Neuronal stem cell (in vitro differentiated cells): ENCODE data around the gene ZNF425.

Source experiments
- DNase-seq: peaks from one replicate; pipeline ENCODE4 v3.0.0-alpha.2; 2013; ENCODE audit warnings: low spot score
- H2AFZ ChIP-seq: one replicate; pipeline ENCODE4 v1.6.1; 2013; ENCODE audit warnings: mild to moderate bottlenecking, low read length, inconsistent platforms
- H2AK5ac ChIP-seq: 2 replicates; pipeline ENCODE4 v1.6.1; 2013; ENCODE audit warnings: low read depth, mild to moderate bottlenecking, inconsistent platforms, low read length, moderate library complexity, mixed read lengths
- H2BK120ac ChIP-seq: 2 replicates; pipeline ENCODE4 v1.6.1; 2013; ENCODE audit warnings: low read depth, mild to moderate bottlenecking, inconsistent platforms, low read length, moderate library complexity, mixed read lengths
- H2BK12ac ChIP-seq: one replicate; pipeline ENCODE4 v1.6.1; 2013; ENCODE audit warnings: low read length, inconsistent platforms
- H2BK15ac ChIP-seq: 2 replicates; pipeline ENCODE4 v1.6.1; 2013; ENCODE audit warnings: mild to moderate bottlenecking, low read length, inconsistent platforms, mixed read lengths
- H2BK5ac ChIP-seq: one replicate; pipeline ENCODE4 v1.6.1; 2013; ENCODE audit warnings: inconsistent platforms, mild to moderate bottlenecking, low read length, moderate library complexity
- H3K14ac ChIP-seq: one replicate; pipeline ENCODE4 v1.6.1; 2013; ENCODE audit warnings: low read length, inconsistent platforms
- H3K18ac ChIP-seq: 2 replicates; pipeline ENCODE4 v1.6.1; 2013; ENCODE audit warnings: low read length, inconsistent platforms
- H3K23ac ChIP-seq: 2 replicates; pipeline ENCODE4 v1.6.1; 2013; ENCODE audit warnings: low read depth, mild to moderate bottlenecking, mixed read lengths, low read length, inconsistent platforms; ENCODE audit not compliant: poor library complexity
- H3K27ac ChIP-seq: replicated peaks from 3 replicates; pipeline ENCODE4 v1.5.1; 2013; ENCODE audit warnings: low read length, inconsistent platforms
- H3K27me3 ChIP-seq, 3 experiments: 2 replicates each; pipeline ENCODE4 v1.6.1; 2013; ENCODE audit warnings: low read length in 3 of 3, mild to moderate bottlenecking in 2 of 3, inconsistent platforms in 1 of 3, low read depth in 1 of 3, mixed read lengths in 1 of 3, moderate library complexity in 1 of 3; ENCODE audit not compliant: control insufficient read depth in 3 of 3, insufficient read depth in 3 of 3
- H3K36me3 ChIP-seq, 2 donors: replicated peaks in 1 of 2; 2 replicates each; pipeline ENCODE4 v1.6.1; 2013; ENCODE audit warnings: low read length in 2 of 2; ENCODE audit not compliant: control insufficient read depth in 2 of 2, insufficient read depth in 2 of 2
- H3K4ac ChIP-seq: 2 replicates; pipeline ENCODE4 v1.6.1; 2013; ENCODE audit warnings: inconsistent platforms, mild to moderate bottlenecking, low read length, moderate library complexity
- H3K4me1 ChIP-seq, 2 donors: 1 replicate in 1 of 2; 2 replicates in 1 of 2; pipeline ENCODE4 v1.6.1; 2013; ENCODE audit warnings: low read length in 2 of 2, low read depth in 1 of 2; ENCODE audit not compliant: control insufficient read depth in 2 of 2, insufficient read depth in 1 of 2
- H3K4me2 ChIP-seq: one replicate; pipeline ENCODE4 v1.6.1; 2013; ENCODE audit warnings: mild to moderate bottlenecking, low read length, inconsistent platforms; ENCODE audit not compliant: insufficient read depth, poor library complexity, severe bottlenecking
- H3K4me3 ChIP-seq, 2 donors: 2 replicates each; pipeline ENCODE4 v1.5.1; 2013; ENCODE audit warnings: low read length in 2 of 2, mild to moderate bottlenecking in 2 of 2, inconsistent platforms in 1 of 2, moderate library complexity in 1 of 2
- H3K79me1 ChIP-seq: one replicate; pipeline ENCODE4 v1.6.1; 2013; ENCODE audit warnings: low read depth, mild to moderate bottlenecking, inconsistent platforms, low read length, moderate library complexity
- H3K9ac ChIP-seq: one replicate; pipeline ENCODE4 v1.6.1; 2013; ENCODE audit warnings: mild to moderate bottlenecking, low read depth, low read length, inconsistent platforms; ENCODE audit not compliant: poor library complexity
- H3K9me3 ChIP-seq, 2 donors: replicated peaks in 1 of 2; 2 replicates each; pipeline versions ENCODE3 to v1.6.1; 2013; ENCODE audit warnings: low read length in 2 of 2, mild to moderate bottlenecking in 2 of 2, inconsistent platforms in 1 of 2, low read depth in 1 of 2, mixed read lengths in 1 of 2, moderate library complexity in 1 of 2; ENCODE audit not compliant: control insufficient read depth in 2 of 2, insufficient read depth in 1 of 2
- H4K8ac ChIP-seq: one replicate; pipeline ENCODE4 v1.6.1; 2013; ENCODE audit warnings: low read depth, mild to moderate bottlenecking, inconsistent platforms, low read length, moderate library complexity
- H4K91ac ChIP-seq: one replicate; pipeline ENCODE4 v1.6.1; 2013; ENCODE audit warnings: low read length, low read depth, mild to moderate bottlenecking, inconsistent platforms; ENCODE audit not compliant: poor library complexity
- WGBS, 2 donors: extraction: QIAGEN DNeasy Blood & Tissue Kit; methylation state at CpG; one replicate each; pipeline ENCODE4 v1.1.7; 2013; ENCODE audit warnings: missing lambda C conversion rate in 2 of 2, mixed read lengths in 1 of 2; ENCODE audit not compliant: insufficient read length in 2 of 2, insufficient replicate concordance in 1 of 2; ENCODE audit errors: extremely low coverage in 2 of 2; 5-methylcytosine and 5-hydroxymethylcytosine counted together

ZNF425 gene

DNA sequence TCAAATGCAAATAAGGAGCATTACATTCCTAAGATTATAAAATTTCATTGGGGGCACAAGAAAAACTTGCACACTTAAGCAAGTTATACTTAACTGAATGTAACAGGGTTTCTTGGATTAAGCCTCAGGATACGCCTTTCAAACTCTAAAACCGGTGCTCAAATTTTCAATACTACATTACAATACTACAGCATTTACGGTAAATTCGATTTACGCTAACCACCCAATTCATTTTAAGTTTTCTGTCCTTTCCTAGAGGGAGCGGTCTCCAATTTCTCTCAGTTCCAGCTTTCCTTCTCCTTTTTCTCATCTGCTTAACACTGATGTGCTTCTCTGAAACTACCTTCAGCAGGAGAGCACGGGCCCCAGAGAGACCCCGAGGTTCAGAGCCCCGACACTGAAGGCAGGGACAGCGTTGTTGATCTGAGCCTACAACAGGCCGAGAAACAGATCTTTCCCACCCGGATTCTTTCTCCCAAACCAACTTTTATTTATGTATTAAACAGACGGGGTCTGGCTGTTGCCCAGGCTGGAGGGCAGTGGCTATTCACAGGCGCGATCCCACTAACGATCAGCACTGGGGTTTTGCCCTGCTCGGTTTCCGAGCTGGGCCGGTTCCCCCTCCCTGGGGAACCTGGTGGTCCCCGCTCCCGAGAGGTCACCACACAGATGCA, 798 bp downstream of the ZNF425 start:
- Histone ChIP-seq H3K9me3 (peaks cover 2 to 3% of the 10 kb centered on the region in 2 donors), H4K91ac (no peak overlapping the region), H2BK120ac (no peak overlapping the region), H3K23ac (peak overlapping the region; percentile 99), H3K18ac (peak overlapping the region; percentile 99), H2AK5ac (peak overlapping the region; percentile 98), H4K8ac (no peak overlapping the region), H2BK15ac (no peak overlapping the region), H3K27ac (peak overlapping the region; percentile 75), H2AFZ (peak overlapping the region; percentile 97), H3K4ac (no peak overlapping the region), H3K14ac (peak overlapping the region; percentile 89), H3K27me3 (no peaks in the 10 kb centered on the region), H3K9ac (peak overlapping the region; percentile 100), H3K79me1 (peaks cover 5% of the 10 kb centered on the region), H3K4me2 (peak overlapping the region; percentile 75), H2BK12ac (no peak overlapping the region), H3K4me1 (peaks cover 3% of the 10 kb centered on the region in 2 donors), H3K4me3 (peak overlapping the region; percentile 82 to 96), H2BK5ac (peak overlapping the region; percentile 87), H3K36me3 (peaks cover 0 to 13% of the 10 kb centered on the region in 2 donors)
- WGBS, 2 donors: no CpG with 5 or more reads among the region's 21 CpGs
- DNase-seq: no peak

DNA sequence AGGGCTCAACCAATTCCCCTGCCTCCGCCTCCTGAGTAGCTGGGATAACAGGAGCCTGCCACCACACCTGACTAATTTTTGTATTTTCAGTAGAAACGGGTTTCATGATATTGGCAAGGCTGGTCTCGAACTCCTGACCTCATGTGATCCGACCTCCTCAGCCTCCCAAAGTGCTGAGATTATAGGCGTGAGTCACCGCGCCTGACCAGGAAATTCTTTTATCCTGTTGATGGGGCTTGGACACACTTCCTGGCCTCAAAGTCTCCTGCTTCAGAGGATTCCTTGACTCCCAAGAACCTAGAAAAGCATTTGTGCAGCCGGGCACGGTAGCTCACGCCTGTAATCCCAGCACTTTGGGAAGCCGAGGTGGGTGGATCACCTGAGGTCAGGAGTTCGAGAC, 16.2 kb downstream of the ZNF425 start:
- Histone ChIP-seq H3K27me3 (no peaks in the 10 kb centered on the region), H3K4me2 (no peak overlapping the region), H2AK5ac (no peak overlapping the region), H3K14ac (no peak overlapping the region), H3K4me1 (no peaks in the 10 kb centered on the region), H3K79me1 (no peaks in the 10 kb centered on the region), H3K27ac (no peak overlapping the region), H3K9ac (no peak overlapping the region), H2AFZ (no peak overlapping the region), H3K23ac (no peak overlapping the region), H2BK12ac (no peak overlapping the region), H3K9me3 (no peaks in the 10 kb centered on the region), H2BK15ac (no peak overlapping the region), H3K4ac (no peak overlapping the region), H3K4me3 (no peak overlapping the region), H3K18ac (no peak overlapping the region), H2BK5ac (no peak overlapping the region), H4K91ac (no peak overlapping the region), H2BK120ac (no peak overlapping the region), H4K8ac (no peak overlapping the region), H3K36me3 (peaks cover 0 to 5% of the 10 kb centered on the region in 2 donors)
- no CpG with 5 or more reads among the region's 12 CpGs for WGBS, 2 donors
- DNase-seq: no peak

DNA sequence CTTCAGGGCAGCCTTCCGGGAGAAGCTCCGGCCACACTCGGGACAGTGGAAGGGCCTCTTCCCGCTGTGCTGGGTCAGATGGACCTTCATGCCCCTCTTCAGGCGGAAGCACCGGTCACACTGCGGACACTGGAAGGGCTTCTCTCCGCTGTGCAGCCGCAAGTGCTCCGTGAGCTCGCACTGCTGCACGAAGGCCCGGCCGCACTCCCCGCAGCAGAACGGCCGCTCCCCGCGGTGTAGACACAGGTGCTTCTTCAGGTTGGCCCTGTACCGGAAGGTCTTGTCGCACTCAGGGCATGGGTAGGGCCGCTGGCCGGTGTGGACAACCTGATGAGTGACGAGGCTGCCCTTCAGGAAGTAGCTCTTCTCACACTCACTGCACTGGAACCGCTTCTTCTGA, 21.4 kb downstream of the ZNF425 start:
- no peak overlapping the region for H4K91ac ChIP-seq
- no peak overlapping the region for H4K8ac ChIP-seq
- no CpG with 5 or more reads among the region's 25 CpGs for WGBS, 2 donors

DNA sequence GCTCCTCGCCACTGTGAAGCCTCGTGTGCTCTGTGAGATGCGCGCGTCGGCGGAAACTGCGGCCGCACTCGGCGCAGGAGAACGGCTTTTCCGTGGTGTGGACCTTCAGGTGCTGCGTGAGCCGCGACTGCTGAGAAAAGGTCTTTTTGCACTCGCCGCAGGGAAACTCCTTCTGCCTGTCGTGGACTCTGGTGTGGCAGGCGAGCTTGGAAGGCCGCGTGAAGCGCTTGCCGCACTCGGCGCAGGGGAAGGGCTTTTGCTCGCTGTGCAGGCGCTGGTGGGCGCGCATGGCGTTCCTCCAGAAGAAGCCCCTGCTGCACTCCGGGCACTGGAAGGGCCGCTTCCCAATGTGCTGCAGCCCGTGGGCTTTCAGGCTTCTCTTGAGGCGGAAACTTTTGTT, 21.9 kb downstream of the ZNF425 start:
- no peak overlapping the region for H3K9ac ChIP-seq
- H2BK12ac ChIP-seq: no peak overlapping the region
- H2AK5ac ChIP-seq: no peak overlapping the region
- H3K23ac ChIP-seq: no peak overlapping the region
- H3K79me1 ChIP-seq: no peaks in the 10 kb centered on the region
- H4K91ac ChIP-seq: no peak overlapping the region
- H3K18ac ChIP-seq: no peak overlapping the region
- H3K27ac ChIP-seq: no peak overlapping the region
- H3K4ac ChIP-seq: no peak overlapping the region
- H3K4me2 ChIP-seq: no peak overlapping the region
- no peaks in the 10 kb centered on the region for H3K27me3 ChIP-seq
- H3K4me1 ChIP-seq: no peaks in the 10 kb centered on the region
- WGBS, 2 donors: no CpG with 5 or more reads among the region's 35 CpGs
- no peak overlapping the region for H2BK5ac ChIP-seq
- H3K14ac ChIP-seq: no peak overlapping the region
- no peaks in the 10 kb centered on the region for H3K9me3 ChIP-seq
- no peak overlapping the region for H2BK15ac ChIP-seq
- H3K36me3 ChIP-seq: peaks cover 5 to 17% of the 10 kb centered on the region in 2 donors
- no peak for DNase-seq
- no peak overlapping the region for H2AFZ ChIP-seq
- no peak overlapping the region for H2BK120ac ChIP-seq
- no peak overlapping the region for H3K4me3 ChIP-seq
- peak overlapping the region; percentile 17 for H4K8ac ChIP-seq

More for the DNA sequence above, 21.4 kb downstream of the ZNF425 start:
- H3K14ac ChIP-seq: no peak overlapping the region
- H3K27ac ChIP-seq: no peak overlapping the region
- H3K79me1 ChIP-seq: no peaks in the 10 kb centered on the region
- no peaks in the 10 kb centered on the region for H3K9me3 ChIP-seq
- H2BK5ac ChIP-seq: peak overlapping the region; percentile 3
- H2AK5ac ChIP-seq: no peak overlapping the region
- H3K36me3 ChIP-seq: peaks cover 5 to 17% of the 10 kb centered on the region in 2 donors
- H3K4me1 ChIP-seq: no peaks in the 10 kb centered on the region
- DNase-seq: no peak
- H3K27me3 ChIP-seq: no peaks in the 10 kb centered on the region
- no peak overlapping the region for H2BK120ac ChIP-seq
- H3K23ac ChIP-seq: peak overlapping the region; percentile 31
- no peak overlapping the region for H3K4ac ChIP-seq
- H2BK15ac ChIP-seq: no peak overlapping the region
- H3K4me2 ChIP-seq: no peak overlapping the region
- H3K4me3 ChIP-seq: no peak overlapping the region
- H3K9ac ChIP-seq: no peak overlapping the region
- no peak overlapping the region for H2AFZ ChIP-seq
- H2BK12ac ChIP-seq: no peak overlapping the region
- peak overlapping the region; percentile 2 for H3K18ac ChIP-seq
